ENCODE data around the gene LMNA.
"Not testable (repeated sequence)": the region's sequence is repeated elsewhere in the genome, so short reads cannot be mapped to it uniquely, and the experiment has no call there.

The LMNA gene

GRCh38 chr1:156106624-156107488 lies 7.7 kb upstream of the LMNA start:
- DNase-seq: no peak

GRCh38 chr1:156108057-156108456 lies 6.5 kb upstream of the LMNA start:
- no peak for DNase-seq

GRCh38 chr1:156108664-156109241 lies 5.8 kb upstream of the LMNA start:
- DNase-seq: no peak

- no peak for DNase-seq
These were observed 4.3 kb upstream of the LMNA start for GRCh38 chr1:156110252-156110651.

GRCh38 chr1:156111355-156111962 lies 3.1 kb upstream of the LMNA start:
- DNase-seq: no peak

- no peak for DNase-seq
These were observed 2.0 kb upstream of the LMNA start for GRCh38 chr1:156112276-156113137.

GRCh38 chr1:156113282-156113950 lies 1.1 kb upstream of the LMNA start:
- no peak for DNase-seq

- DNase-seq: no peak
These were observed 505 bp downstream of the LMNA start for GRCh38 chr1:156114919-156115513.

GRCh38 chr1:156115514-156116374 lies 1.2 kb downstream of the LMNA start:
- DNase-seq: no peak

- DNase-seq: not testable (repeated sequence)
These were observed 2.2 kb downstream of the LMNA start for GRCh38 chr1:156116731-156117130.

- DNase-seq: no peak
These were observed 3.1 kb downstream of the LMNA start for GRCh38 chr1:156117414-156118176.

- no peak for DNase-seq
These were observed 3.8 kb downstream of the LMNA start for GRCh38 chr1:156118177-156118868.

GRCh38 chr1:156119503-156120209 lies 5.1 kb downstream of the LMNA start:
- DNase-seq: no peak

GRCh38 chr1:156120318-156120717 lies 5.8 kb downstream of the LMNA start:
- no peak for DNase-seq

- DNase-seq: not testable (repeated sequence)
These were observed 6.5 kb downstream of the LMNA start for GRCh38 chr1:156121005-156121404.

- no peak for DNase-seq
These were observed 6.9 kb downstream of the LMNA start for GRCh38 chr1:156121457-156121856.

- DNase-seq: no peak
These were observed 7.6 kb downstream of the LMNA start for GRCh38 chr1:156122086-156122485.

GRCh38 chr1:156122519-156123355 lies 8.2 kb downstream of the LMNA start:
- DNase-seq: peak; percentile 36
